A673 (cell line): ENCODE measurements around the gene DTX2. TPM values are rescaled to one million over a fixed set of nuclear protein-coding genes. Genes with fewer than 3 reads are reported as not detected.
"Not testable (repeated sequence)": the region's sequence is repeated elsewhere in the genome, so short reads cannot be mapped to it uniquely, and the experiment has no call there.

Experiments
- BruUV-seq: library from RNA; stranded (reverse); fragments of 400-500 nt; replicated peaks from 2 replicates; lab custom pipeline; 2021; lab: Mats Ljungman, UMichigan
- CTCF ChIA-PET: fragments of 300-600 bp; sonication (Branson Sonifier 250); formaldehyde crosslinking; loops from one replicate; lab custom pipeline; 2022; ENCODE audit warnings: antibody characterized with exemption; lab: Charles Lee
- POLR2A ChIA-PET: fragments of 300-600 bp; sonication (Branson Sonifier 250); formaldehyde crosslinking; loops from one replicate; lab custom pipeline; 2022; ENCODE audit warnings: antibody characterized with exemption; ENCODE audit not compliant: low non-redundant PET; lab: Charles Lee
- DNase-seq: peaks from one replicate; pipeline ENCODE4 v3.0.0-alpha.2; 2015; ENCODE audit warnings: low spot score
- H3K27ac ChIP-seq: fragments of 200-600 bp; sonication (generic); 2 replicates; pipeline ENCODE4 v1.5.1; 2016; ENCODE audit warnings: mixed run types, low read depth, mild to moderate bottlenecking, mixed read lengths, antibody characterized with exemption, low read length; ENCODE audit not compliant: poor library complexity, severe bottlenecking
- H3K27me3 ChIP-seq: fragments of 200-600 bp; sonication (generic); replicated peaks from 2 replicates; pipeline ENCODE4 v1.6.1; 2017; ENCODE audit warnings: mixed run types, low read depth, mild to moderate bottlenecking, mixed read lengths, antibody characterized with exemption, low read length; ENCODE audit not compliant: insufficient read depth, poor library complexity
- H3K36me3 ChIP-seq: fragments of 200-600 bp; sonication (generic); 2 replicates; pipeline ENCODE4 v1.6.1; 2016; ENCODE audit warnings: mixed run types, mild to moderate bottlenecking, mixed read lengths, antibody characterized with exemption, low read length; ENCODE audit not compliant: insufficient read depth, poor library complexity, severe bottlenecking
- H3K4me1 ChIP-seq: fragments of 200-600 bp; sonication (generic); 2 replicates; pipeline ENCODE4 v1.6.1; 2017; ENCODE audit warnings: mixed run types, mild to moderate bottlenecking, mixed read lengths, antibody characterized with exemption, low read length; ENCODE audit not compliant: insufficient read depth, poor library complexity, severe bottlenecking
- H3K4me3 ChIP-seq: fragments of 200-600 bp; sonication (generic); 2 replicates; pipeline ENCODE4 v1.5.1; 2016; ENCODE audit warnings: low read depth, mixed run types, mild to moderate bottlenecking, mixed read lengths, low read length; ENCODE audit not compliant: poor library complexity, severe bottlenecking
- H3K9me3 ChIP-seq: fragments of 200-600 bp; sonication (generic); 2 replicates; pipeline ENCODE4 v1.6.1; 2016; ENCODE audit warnings: mixed run types, low read depth, mild to moderate bottlenecking, mixed read lengths, antibody characterized with exemption, low read length; ENCODE audit not compliant: poor library complexity, severe bottlenecking
- intact Hi-C: fragments of 100-400 bp; cut with micrococcal nuclease; formaldehyde crosslinking; loops from one replicate; pipeline ENCODE4 v1.10.0; 2022; ENCODE audit not compliant: unreplicated experiment
- total RNA-seq: library from RNA; stranded (reverse); gene quantifications from 2 replicates; pipeline ENCODE4 v1.2.3, GENCODE V29; 2021

The DTX2 gene
- total RNA-seq, 1 experiment from 2014 or later, result 33.8 TPM

GRCh38 chr7:76445577-76446008 is 15.9 kb upstream of the DTX2 start:
- H3K4me3 ChIP-seq, CTCF ChIA-PET, BruUV-seq, H3K9me3 ChIP-seq, H3K36me3 ChIP-seq, H3K4me1 ChIP-seq, H3K27me3 ChIP-seq, POLR2A ChIA-PET, intact Hi-C loops: not testable (repeated sequence)
- DNase-seq, result peak; percentile 57
- H3K27ac ChIP-seq, result peak overlapping the region; percentile 67

GRCh38 chr7:76457017-76457416 is 4.5 kb upstream of the DTX2 start:
- POLR2A ChIA-PET, CTCF ChIA-PET, H3K9me3 ChIP-seq, DNase-seq, H3K4me3 ChIP-seq, H3K4me1 ChIP-seq, BruUV-seq, H3K27ac ChIP-seq, H3K36me3 ChIP-seq, intact Hi-C loops, H3K27me3 ChIP-seq: not testable (repeated sequence)

- POLR2A ChIA-PET, H3K27ac ChIP-seq, DNase-seq, H3K9me3 ChIP-seq, H3K36me3 ChIP-seq, H3K4me3 ChIP-seq, CTCF ChIA-PET, H3K4me1 ChIP-seq, intact Hi-C loops, BruUV-seq, H3K27me3 ChIP-seq: not testable (repeated sequence)
Observed at GRCh38 chr7:76458504-76458903, 3.0 kb upstream of the DTX2 start.

GRCh38 chr7:76460767-76461166 is 742 bp upstream of the DTX2 start:
- H3K4me3 ChIP-seq, DNase-seq, intact Hi-C loops, H3K4me1 ChIP-seq, H3K27ac ChIP-seq, H3K27me3 ChIP-seq, CTCF ChIA-PET, H3K36me3 ChIP-seq, BruUV-seq, H3K9me3 ChIP-seq, POLR2A ChIA-PET: not testable (repeated sequence)

GRCh38 chr7:76462271-76462882 is 868 bp downstream of the DTX2 start:
- DNase-seq, H3K27ac ChIP-seq, H3K27me3 ChIP-seq, POLR2A ChIA-PET, CTCF ChIA-PET, H3K4me1 ChIP-seq, H3K4me3 ChIP-seq, H3K36me3 ChIP-seq, intact Hi-C loops, H3K9me3 ChIP-seq: not testable (repeated sequence)
- BruUV-seq, result TSS peak; percentile 52

- BruUV-seq, CTCF ChIA-PET, POLR2A ChIA-PET, intact Hi-C loops, DNase-seq, H3K4me1 ChIP-seq, H3K9me3 ChIP-seq, H3K4me3 ChIP-seq, H3K27me3 ChIP-seq, H3K27ac ChIP-seq, H3K36me3 ChIP-seq: not testable (repeated sequence)
Observed at GRCh38 chr7:76464959-76465358, 3.5 kb downstream of the DTX2 start.

GRCh38 chr7:76465950-76466349 is 4.4 kb downstream of the DTX2 start:
- H3K9me3 ChIP-seq, POLR2A ChIA-PET, H3K27me3 ChIP-seq, BruUV-seq, H3K27ac ChIP-seq, intact Hi-C loops, H3K4me3 ChIP-seq, DNase-seq, CTCF ChIA-PET, H3K36me3 ChIP-seq, H3K4me1 ChIP-seq: not testable (repeated sequence)
